HEK293 (cell line): ENCODE measurements around the gene C20orf204.
A peak's percentile ranks its signal among the peaks of the same experiment; 100 is the strongest.

Source experiments
- ATF2 ChIP-seq: fragments of 450-650 bp; formaldehyde crosslinking; IDR thresholded peaks from 2 replicates; pipeline ENCODE4 v1.5.1; 2016; ENCODE audit warnings: missing biosample characterization, missing genetic modification characterization, low read depth
- GLI4 ChIP-seq: fragments of 450-650 bp; formaldehyde crosslinking; IDR thresholded peaks from 2 replicates; pipeline ENCODE4 v1.5.1; 2016; ENCODE audit warnings: missing biosample characterization, missing genetic modification characterization
- HOXD13 ChIP-seq: sonication (generic); formaldehyde crosslinking; IDR thresholded peaks from 2 replicates; pipeline ENCODE4 v1.8.0; 2022; ENCODE audit warnings: missing genetic modification reagents, borderline replicate concordance
- KLF1 ChIP-seq: fragments of 450-650 bp; formaldehyde crosslinking; IDR thresholded peaks from 2 replicates; pipeline ENCODE4 v1.5.1; 2016; ENCODE audit warnings: missing biosample characterization, missing genetic modification characterization
- KLF16 ChIP-seq: fragments of 450-650 bp; formaldehyde crosslinking; IDR thresholded peaks from 2 replicates; pipeline ENCODE4 v1.5.1; 2017; ENCODE audit warnings: missing biosample characterization, missing genetic modification characterization
- KLF7 ChIP-seq: fragments of 450-650 bp; formaldehyde crosslinking; IDR thresholded peaks from 2 replicates; pipeline ENCODE4 v1.5.1; 2016; ENCODE audit warnings: missing biosample characterization, missing genetic modification characterization, borderline replicate concordance
- SP7 ChIP-seq: fragments of 450-650 bp; formaldehyde crosslinking; IDR thresholded peaks from 2 replicates; pipeline ENCODE4 v1.5.1; 2016; ENCODE audit warnings: missing biosample characterization, missing genetic modification characterization
- WT1 ChIP-seq: fragments of 450-650 bp; formaldehyde crosslinking; IDR thresholded peaks from 2 replicates; pipeline ENCODE4 v1.5.1; 2016; ENCODE audit warnings: missing biosample characterization, missing genetic modification characterization
- ZBTB26 ChIP-seq: fragments of 450-650 bp; formaldehyde crosslinking; optimal IDR thresholded peaks from 2 replicates; pipeline ENCODE3; 2016; ENCODE audit warnings: missing biosample characterization, mild to moderate bottlenecking, missing genetic modification characterization
- ZBTB49 ChIP-seq: fragments of 450-650 bp; formaldehyde crosslinking; IDR thresholded peaks from 2 replicates; pipeline ENCODE4 v1.5.1; 2016; ENCODE audit warnings: missing biosample characterization, missing genetic modification characterization, low read depth
- ZFP41 ChIP-seq: fragments of 450-650 bp; formaldehyde crosslinking; IDR thresholded peaks from 2 replicates; pipeline ENCODE4 v1.5.1; 2016; ENCODE audit warnings: missing biosample characterization, missing genetic modification characterization, borderline replicate concordance
- ZNF16 ChIP-seq: fragments of 450-650 bp; formaldehyde crosslinking; IDR thresholded peaks from 2 replicates; pipeline ENCODE4 v1.5.1; 2016; ENCODE audit warnings: low read depth, missing biosample characterization, missing genetic modification characterization
- ZNF214 ChIP-seq: fragments of 450-650 bp; formaldehyde crosslinking; IDR thresholded peaks from 2 replicates; pipeline ENCODE4 v1.5.1; 2017; ENCODE audit warnings: missing biosample characterization, mild to moderate bottlenecking, missing genetic modification characterization, borderline replicate concordance
- ZNF26 ChIP-seq: fragments of 450-650 bp; formaldehyde crosslinking; IDR thresholded peaks from 2 replicates; pipeline ENCODE4 v1.5.1; 2016; ENCODE audit warnings: missing biosample characterization, missing genetic modification characterization
- ZNF266 ChIP-seq: fragments of 450-650 bp; formaldehyde crosslinking; IDR thresholded peaks from 2 replicates; pipeline ENCODE4 v1.5.1; 2016; ENCODE audit warnings: missing biosample characterization, missing genetic modification characterization, low read depth
- ZNF292 ChIP-seq: fragments of 450-650 bp; formaldehyde crosslinking; IDR thresholded peaks from 2 replicates; pipeline ENCODE4 v1.5.1; 2016; ENCODE audit warnings: low read depth, missing biosample characterization, missing genetic modification characterization, borderline replicate concordance
- ZNF302 ChIP-seq: fragments of 450-650 bp; formaldehyde crosslinking; IDR thresholded peaks from 2 replicates; pipeline ENCODE4 v1.5.1; 2016; ENCODE audit warnings: missing biosample characterization, missing genetic modification characterization, low read depth
- ZNF350 ChIP-seq: fragments of 450-650 bp; formaldehyde crosslinking; IDR thresholded peaks from 2 replicates; pipeline ENCODE4 v1.5.0; 2017; ENCODE audit warnings: missing biosample characterization, mild to moderate bottlenecking, missing genetic modification characterization
- ZNF391 ChIP-seq: fragments of 450-650 bp; formaldehyde crosslinking; IDR thresholded peaks from 2 replicates; pipeline ENCODE4 v1.5.1; 2016; ENCODE audit warnings: low read depth, missing biosample characterization, missing genetic modification characterization, borderline replicate concordance
- ZNF416 ChIP-seq: fragments of 450-650 bp; formaldehyde crosslinking; IDR thresholded peaks from 2 replicates; pipeline ENCODE4 v1.5.1; 2016; ENCODE audit warnings: missing biosample characterization, missing genetic modification characterization
- ZNF449 ChIP-seq: fragments of 450-650 bp; formaldehyde crosslinking; IDR thresholded peaks from 2 replicates; pipeline ENCODE4 v1.5.1; 2017; ENCODE audit warnings: missing biosample characterization, mild to moderate bottlenecking, missing genetic modification characterization, moderate library complexity
- ZNF48 ChIP-seq: fragments of 450-650 bp; formaldehyde crosslinking; IDR thresholded peaks from 2 replicates; pipeline ENCODE4 v1.5.1; 2016; ENCODE audit warnings: missing biosample characterization, missing genetic modification characterization
- ZNF510 ChIP-seq: fragments of 450-650 bp; formaldehyde crosslinking; IDR thresholded peaks from 2 replicates; pipeline ENCODE4 v1.5.1; 2018; ENCODE audit warnings: mild to moderate bottlenecking, missing genetic modification characterization, missing biosample characterization; ENCODE audit not compliant: insufficient replicate concordance
- ZNF561 ChIP-seq: fragments of 450-650 bp; IDR thresholded peaks from 2 replicates; pipeline ENCODE4 v1.5.1; 2018; ENCODE audit warnings: missing biosample characterization, missing genetic modification characterization, borderline replicate concordance
- ZNF621 ChIP-seq: fragments of 450-650 bp; formaldehyde crosslinking; IDR thresholded peaks from 2 replicates; pipeline ENCODE4 v1.5.1; 2017; ENCODE audit warnings: missing biosample characterization, missing genetic modification characterization
- ZNF629 ChIP-seq: fragments of 450-650 bp; formaldehyde crosslinking; IDR thresholded peaks from 2 replicates; pipeline ENCODE4 v1.5.1; 2017; ENCODE audit warnings: missing biosample characterization, missing genetic modification characterization
- ZNF664 ChIP-seq: fragments of 450-650 bp; formaldehyde crosslinking; IDR thresholded peaks from 2 replicates; pipeline ENCODE4 v1.5.1; 2016; ENCODE audit warnings: missing biosample characterization, missing genetic modification characterization
- ZNF692 ChIP-seq: fragments of 450-650 bp; formaldehyde crosslinking; IDR thresholded peaks from 2 replicates; pipeline ENCODE4 v1.5.1; 2016; ENCODE audit warnings: missing biosample characterization, missing genetic modification characterization
- ZNF701 ChIP-seq: fragments of 450-650 bp; formaldehyde crosslinking; IDR thresholded peaks from 2 replicates; pipeline ENCODE4 v1.5.1; 2016; ENCODE audit warnings: missing biosample characterization, missing genetic modification characterization
- ZNF776 ChIP-seq: fragments of 450-650 bp; formaldehyde crosslinking; IDR thresholded peaks from 2 replicates; pipeline ENCODE4 v1.5.0; 2017; ENCODE audit warnings: missing biosample characterization, missing genetic modification characterization, borderline replicate concordance

The C20orf204 gene

GRCh38 chr20:64038565-64039292 lies 2.7 kb downstream of the C20orf204 start (continued):
- TF ChIP-seq ZNF350 (no peak), ZNF621 (tag by site-specific recombination) (no peak), ZBTB26 (tag by site-specific recombination) (peak; percentile 99), ZNF701 (no peak), ZNF26 (tag by site-specific recombination) (no peak), ZNF510 (tag by site-specific recombination) (no peak), ZNF391 (tag by site-specific recombination) (0 out of 2 replicates have a peak, but pooled peaks have one; percentile 56), ATF2 (tag by site-specific recombination) (no peak), ZNF48 (tag by site-specific recombination) (no peak), KLF7 (tag by site-specific recombination) (0 out of 2 replicates have a peak, but pooled peaks have one; percentile 44), ZNF214 (tag by site-specific recombination) (no peak), ZNF266 (no peak), ZNF416 (tag by site-specific recombination) (no peak), KLF1 (tag by site-specific recombination) (peak; percentile 56; the same call in 1 of the 2 replicates), ZFP41 (no peak), ZNF692 (tag by site-specific recombination) (peak; percentile 72), ZNF302 (tag by site-specific recombination) (no peak), ZBTB49 (no peak), SP7 (tag by site-specific recombination) (peak; percentile 79), ZNF292 (tag by site-specific recombination) (no peak), WT1 (tag by site-specific recombination) (peak; percentile 42; the same call in 1 of the 2 replicates), GLI4 (tag by site-specific recombination) (no peak), ZNF629 (tag by site-specific recombination) (0 out of 2 replicates have a peak, but pooled peaks have one; percentile 18), KLF16 (tag by site-specific recombination) (no peak; the same call in none of the 2 replicates), ZNF776 (tag by site-specific recombination) (no peak), ZNF664 (tag by site-specific recombination) (no peak), HOXD13 (CRISPR knock-in tag) (no peak), ZNF449 (no peak), ZNF16 (tag by site-specific recombination) (no peak), ZNF561 (tag by site-specific recombination) (peak; percentile 65; the same call in 1 of the 2 replicates)
